HG02642 (cell line): ENCODE results near the gene GET4.
"Not testable (repeated sequence)": the region's sequence is repeated elsewhere in the genome, so short reads cannot be mapped to it uniquely, and the experiment has no call there.

Source experiments
- ATAC-seq: cut with Tn5 transposase; IDR thresholded peaks from one replicate; pipeline ENCODE4 v1.9.1; 2021; ENCODE audit warnings: mild to moderate bottlenecking; ENCODE audit not compliant: unreplicated experiment, poor library complexity

Gene GET4

DNA sequence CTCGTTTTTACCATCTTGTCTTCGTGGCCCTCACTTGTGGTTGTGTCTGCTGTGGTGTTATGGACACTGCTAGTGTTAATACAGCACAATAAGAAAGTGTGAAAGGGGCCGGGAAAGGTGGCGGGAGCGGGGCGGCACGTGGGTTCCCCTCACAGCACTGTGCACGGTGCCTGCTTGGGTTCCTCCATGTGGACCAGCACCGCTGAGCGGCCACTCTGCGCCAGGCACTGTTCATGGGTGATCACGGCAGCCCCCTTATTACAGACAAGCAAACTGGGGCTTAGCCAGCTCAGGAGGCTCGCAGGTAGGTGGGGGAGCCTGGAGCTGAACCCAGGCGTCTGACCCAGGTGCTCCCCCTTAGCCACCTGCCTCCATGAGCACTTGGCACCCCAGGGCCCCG, 31.8 kb upstream of the GET4 start:
- ATAC-seq, result no peak

DNA sequence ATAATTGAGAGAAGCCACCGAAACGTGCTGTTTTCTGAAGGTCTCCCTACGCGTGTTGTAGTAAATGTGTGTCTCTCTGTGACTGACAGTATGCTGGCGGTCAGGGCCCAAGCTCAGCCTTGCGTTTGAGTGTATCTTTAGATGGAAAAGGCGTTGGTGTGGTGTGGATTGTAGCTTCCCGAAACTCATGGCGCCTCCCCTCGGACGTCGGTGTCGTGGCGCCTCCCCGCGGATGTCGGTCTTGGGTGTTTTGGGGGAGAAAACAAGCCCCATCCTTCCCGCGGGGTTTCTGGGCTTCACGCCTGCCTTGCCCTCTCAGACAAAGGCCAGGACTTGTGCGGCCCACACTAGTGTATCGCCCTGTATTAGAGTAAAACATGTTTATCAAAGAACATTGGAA, 31.3 kb upstream of the GET4 start:
- no peak for ATAC-seq

DNA sequence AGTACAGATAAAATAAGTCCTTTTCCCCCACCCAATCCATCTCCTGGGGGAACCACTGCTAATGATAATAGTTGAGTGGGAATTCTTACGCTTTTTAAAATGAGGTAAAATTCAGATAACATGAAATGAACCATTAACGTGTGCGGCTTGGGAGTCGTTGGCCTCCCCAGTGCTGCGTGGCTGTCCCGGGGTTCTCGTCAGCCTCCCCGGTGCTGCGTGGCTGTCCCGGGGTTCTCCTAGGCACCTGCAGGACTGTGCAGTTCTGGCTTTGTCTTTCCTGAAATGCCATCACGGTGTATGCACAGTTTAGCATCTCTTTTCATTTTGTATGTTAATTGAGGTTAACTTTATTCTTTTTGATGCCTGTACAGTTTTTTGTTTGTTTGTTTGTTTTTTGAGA, 30.6 kb upstream of the GET4 start:
- ATAC-seq, result no peak

DNA sequence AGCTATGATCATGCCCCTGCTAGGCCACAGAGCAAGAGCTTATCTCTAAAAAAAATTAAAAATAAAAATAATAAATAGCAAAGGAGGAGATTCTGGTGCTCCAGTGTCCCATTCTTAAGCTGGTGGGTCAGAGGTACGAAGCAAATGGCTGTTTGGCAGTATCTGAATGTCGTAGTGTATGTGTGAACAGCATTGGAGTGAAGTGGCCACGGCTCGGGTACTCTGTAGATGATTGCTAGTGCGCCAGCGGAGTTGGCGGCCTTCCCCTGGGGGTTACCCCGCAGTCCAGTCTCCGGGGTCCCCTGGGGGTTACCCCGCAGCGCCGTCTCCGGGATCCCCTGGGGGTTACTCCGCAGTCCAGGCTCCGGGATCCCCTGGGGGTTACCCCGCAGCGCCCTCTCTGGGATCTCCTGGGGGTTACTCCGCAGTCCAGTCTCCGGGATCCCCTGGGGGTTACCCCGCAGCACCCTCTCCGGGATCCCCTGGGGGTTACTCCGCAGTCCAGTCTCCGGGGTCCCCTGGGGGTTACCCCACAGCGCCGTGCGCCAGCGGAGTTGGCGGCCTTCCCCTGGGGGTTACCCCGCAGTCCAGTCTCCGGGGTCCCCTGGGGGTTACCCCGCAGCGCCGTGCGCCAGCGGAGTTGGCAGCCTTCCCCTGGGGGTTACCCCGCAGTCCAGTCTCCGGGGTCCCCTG, 29.2 kb upstream of the GET4 start:
- ATAC-seq, result not testable (repeated sequence)

DNA sequence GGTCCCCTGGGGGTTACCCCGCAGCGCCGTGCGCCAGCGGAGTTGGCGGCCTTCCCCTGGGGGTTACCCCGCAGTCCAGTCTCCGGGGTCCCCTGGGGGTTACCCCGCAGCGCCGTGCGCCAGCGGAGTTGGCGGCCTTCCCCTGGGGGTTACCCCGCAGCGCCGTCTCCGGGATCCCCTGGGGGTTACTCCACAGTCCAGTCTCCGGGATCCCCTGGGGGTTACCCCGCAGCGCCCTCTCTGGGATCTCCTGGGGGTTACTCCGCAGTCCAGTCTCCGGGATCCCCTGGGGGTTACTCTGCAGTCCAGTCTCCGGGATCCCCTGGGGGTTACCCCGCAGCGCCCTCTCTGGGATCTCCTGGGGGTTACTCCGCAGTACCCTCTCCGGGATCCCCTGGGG, 28.6 kb upstream of the GET4 start:
- ATAC-seq, result not testable (repeated sequence)

DNA sequence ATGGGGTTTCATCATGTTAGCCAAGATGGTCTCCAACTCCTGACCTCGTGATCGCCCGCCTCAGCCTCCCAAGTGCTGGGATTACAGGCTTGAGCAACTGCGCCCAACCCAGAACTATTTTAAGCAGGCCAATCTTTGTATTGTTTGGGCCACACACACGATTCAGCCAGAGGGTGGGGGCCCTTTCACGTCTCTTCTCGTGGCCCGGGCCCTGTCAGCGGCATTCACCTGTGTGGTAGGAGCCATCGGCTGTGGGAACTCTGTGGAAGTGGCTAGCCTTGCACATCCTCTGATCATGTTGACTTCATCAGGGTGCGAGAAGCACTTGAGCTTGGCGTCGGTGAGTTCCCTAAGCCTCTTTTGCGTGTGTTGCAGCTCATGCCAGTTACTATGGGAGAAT, 27.2 kb upstream of the GET4 start:
- ATAC-seq, result no peak

DNA sequence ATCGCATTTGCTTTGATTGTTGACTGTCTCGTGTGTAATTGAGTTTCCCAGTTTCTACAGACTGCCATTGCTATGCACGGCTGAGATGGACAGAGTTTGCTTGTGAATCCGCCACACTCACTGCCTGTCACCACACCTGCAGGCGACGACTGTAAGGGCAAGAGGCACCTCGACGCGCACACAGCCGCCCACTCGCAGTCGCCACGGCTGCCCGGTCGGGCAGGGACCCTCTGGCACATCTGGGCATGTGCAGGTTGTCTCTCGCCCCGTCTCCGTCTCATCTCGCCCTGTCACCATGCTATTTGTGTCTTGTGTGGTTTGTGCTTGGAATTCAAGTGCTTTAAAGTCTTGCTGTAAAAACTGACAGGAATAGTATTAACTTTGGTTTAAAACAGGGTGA, 26.6 kb upstream of the GET4 start:
- no peak for ATAC-seq

DNA sequence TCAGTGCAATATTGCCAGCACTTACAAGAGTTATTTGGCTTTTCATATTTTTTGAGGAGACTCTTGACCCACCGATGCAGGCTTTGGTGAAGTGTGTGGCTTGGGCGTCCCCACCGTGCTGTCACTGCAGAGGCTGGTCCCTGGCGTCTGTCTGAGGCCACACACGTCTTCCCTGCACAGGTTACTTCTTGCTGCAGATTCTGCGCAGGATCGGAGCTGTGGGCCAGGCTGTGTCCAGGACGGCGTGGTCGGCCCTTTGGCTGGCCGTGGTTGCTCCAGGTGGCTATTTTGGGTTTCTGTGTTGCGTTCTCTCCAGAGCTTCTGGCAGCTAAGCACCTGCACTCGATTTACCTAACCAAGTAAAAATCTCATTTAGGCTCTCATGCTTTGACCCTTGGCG, 25.1 kb upstream of the GET4 start:
- no peak for ATAC-seq

DNA sequence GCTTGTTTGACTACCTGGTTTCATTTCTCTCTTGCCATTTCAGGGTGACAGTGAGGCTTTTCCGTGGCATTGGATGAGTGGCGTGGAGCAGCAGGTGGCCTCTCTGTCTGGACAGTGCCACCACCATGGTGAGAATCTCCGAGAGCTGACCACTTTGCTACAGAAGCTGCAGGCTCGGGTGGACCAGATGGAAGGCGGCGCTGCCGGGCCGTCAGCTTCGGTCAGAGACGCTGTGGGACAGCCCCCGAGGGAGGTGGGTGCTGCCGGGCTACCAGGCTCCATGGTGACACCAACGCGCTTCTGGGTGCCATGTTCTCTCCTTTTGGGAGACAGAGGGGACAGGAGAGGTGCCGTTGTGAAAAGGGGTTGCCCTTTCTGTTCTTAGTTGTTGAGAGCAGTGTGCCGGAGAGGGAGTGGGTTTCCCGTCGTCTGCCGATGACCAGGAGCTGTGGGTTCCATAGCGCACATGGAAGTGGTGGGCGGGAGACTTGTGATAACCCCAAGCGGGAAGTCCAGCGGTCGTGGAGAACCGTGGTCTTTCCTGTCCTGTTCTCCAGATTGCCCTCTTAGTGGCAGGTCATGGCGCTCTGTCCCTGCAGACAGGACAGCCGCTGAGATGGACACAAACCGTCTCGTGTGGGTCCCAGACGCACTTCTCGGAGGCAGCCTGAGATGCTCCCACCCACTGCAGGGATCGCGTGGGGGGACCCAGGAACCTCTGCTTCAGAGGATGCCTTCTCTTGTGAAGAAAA, 22.8 kb upstream of the GET4 start:
- ATAC-seq, result no peak

DNA sequence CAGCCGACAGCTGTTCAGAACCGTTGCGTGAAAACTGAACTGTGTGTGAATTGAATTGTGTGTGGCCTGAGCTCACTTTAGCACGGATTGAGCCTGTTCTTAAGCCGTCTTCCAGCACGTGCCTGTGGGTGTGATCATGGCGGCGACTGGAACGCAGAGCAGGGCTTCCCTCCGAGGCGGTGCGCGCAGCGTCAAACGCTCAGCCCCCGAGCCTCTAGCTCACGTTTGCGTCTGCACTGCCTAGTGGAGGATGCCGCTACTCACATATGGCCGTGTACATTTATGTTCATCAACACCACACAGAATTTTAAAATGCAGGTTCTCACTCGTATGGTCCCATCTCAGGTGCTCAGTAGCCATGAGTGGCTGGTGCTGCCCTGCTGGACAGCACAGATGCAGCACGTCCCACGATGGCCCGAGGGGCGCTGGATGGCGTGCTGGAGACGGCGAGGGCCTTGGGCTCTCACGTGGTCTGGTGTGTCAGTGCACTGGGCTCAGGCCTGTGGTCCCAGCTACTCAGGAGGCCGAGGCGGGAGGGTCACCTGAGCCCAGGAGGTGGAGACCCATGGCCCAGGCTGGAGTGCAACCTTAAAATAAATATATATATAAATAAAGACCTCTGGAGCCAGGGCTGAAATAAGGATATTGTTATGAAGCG, 22.1 kb upstream of the GET4 start:
- no peak for ATAC-seq

DNA sequence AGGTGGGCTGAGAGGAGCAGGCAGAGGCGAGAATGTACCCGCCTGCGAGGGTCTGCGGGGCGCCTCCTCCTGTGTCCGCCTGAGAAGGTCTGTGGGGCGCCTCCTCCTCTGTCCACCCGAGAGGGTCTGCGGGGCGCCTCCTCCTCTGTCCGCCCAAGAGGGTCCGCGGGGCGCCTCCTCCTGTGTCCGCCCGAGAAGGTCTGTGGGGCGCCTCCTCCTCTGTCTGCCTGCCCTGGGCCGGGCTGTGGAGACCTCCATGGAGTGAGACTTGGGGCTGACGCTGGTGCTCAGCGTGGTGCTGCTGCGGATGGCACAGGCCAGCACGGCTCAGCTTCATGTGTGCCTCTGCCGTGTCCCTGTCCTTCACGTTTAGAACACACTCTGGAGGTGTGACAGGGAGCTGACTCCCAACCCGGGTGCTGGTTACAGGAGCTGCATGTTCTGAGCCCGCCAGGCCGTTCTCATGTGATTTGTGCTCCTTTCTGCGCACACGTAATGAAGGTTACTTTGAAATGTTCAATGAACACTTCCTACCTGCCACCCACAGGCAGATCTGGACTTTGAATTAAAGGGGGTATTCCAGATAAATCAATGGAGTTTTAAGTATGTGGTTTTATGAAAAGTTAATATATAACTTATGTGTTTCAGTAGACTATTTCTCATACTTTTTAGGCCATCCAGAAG, 20.5 kb upstream of the GET4 start:
- ATAC-seq, result no peak

DNA sequence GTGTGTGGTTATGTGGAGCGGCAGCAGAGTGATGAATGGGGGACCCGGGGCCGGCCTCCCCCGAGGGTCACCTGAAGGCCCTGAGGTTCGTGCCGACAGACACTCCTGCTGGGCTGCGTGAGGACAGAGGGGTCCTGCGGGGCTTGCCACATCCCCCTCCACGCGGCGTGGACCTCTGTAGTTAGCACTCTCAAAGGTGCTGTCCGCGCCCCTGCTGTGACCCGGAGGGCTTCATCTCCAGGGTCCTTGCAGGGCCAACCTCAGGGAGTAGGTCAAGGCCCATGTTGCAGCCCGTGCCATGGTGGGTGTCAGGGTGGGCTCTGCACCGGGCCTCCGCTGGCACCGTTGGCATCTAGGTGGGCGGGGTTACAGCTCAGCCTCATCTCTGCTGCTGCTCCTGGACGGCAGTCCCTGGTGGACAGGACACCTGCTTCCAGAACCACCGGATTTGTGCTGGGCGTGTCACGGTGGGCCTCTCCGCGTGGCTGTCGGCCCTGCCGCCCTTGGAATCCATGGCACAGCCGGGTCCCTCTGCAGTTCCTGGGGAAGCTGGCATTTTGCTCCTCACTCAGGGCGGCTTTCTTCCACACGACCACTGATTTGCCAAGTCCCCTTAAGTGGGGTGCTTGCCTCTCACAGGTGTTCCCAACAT, 19.8 kb upstream of the GET4 start:
- ATAC-seq, result no peak

DNA sequence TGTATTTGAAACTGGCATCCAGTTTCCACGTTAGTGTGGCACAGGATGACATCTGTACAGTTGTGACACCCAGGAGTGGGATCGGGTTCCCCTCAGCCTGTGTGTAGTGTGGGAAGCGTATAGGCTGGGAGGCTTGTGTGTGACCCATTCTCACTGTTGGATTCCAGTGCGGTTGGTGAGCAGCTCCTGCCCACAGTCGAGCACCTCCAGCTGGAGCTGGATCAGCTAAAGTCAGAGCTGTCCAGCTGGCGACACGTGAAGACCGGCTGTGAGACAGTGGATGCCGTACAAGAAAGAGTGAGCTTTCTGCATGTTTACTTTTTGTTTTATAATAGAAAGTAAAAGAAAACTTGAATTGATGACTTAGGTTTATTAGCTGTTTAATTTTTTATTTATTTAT, 18.7 kb upstream of the GET4 start:
- ATAC-seq, result no peak

DNA sequence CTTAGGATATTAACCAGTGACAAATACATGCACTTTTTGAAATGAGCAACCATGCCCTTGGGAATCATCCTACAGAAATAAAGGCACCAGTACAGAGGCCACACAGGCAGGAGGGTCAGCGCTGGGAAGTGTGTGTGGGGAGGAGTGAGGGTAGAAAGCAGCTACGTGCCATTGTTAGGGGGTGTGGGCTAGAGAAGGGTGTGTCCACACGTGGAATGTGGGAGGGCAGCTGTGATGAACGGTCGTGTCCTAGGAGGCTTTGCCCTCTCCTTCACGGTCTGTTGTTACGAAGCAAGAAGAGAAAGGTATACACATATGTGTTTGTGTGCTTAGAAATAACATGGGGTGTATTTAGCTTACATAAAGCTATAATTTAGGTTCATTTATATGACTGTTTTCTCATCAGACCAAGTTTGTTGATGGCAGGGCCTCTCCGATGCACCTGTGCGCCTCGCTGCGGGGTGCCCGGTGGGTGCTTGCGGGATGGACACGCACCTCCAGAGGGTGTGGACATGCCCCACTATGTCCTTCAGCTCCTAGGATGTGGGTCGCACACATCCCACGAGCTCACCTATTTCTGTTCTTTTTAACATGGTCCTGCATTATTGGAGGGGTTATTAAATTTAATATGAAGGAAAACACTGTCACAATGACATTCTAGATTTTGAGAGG, 16.9 kb upstream of the GET4 start:
- no peak for ATAC-seq

DNA sequence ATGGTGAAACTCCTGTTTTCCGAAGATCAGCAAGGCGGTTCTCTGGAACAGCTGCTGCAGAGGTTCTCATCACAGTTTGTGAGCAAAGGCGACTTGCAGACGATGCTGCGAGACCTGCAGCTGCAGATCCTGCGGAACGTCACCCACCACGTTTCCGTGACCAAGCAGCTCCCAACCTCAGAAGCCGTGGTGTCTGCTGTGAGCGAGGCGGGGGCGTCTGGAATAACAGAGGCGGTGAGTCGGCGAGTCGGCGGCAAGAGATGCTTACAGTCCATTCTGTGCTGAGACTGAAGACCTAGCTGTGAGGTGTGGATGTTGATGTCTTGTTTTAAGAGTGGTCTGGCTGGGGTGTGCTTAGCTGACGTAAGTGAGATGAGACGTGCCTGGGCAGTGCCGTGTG, 16.2 kb upstream of the GET4 start:
- no peak for ATAC-seq

DNA sequence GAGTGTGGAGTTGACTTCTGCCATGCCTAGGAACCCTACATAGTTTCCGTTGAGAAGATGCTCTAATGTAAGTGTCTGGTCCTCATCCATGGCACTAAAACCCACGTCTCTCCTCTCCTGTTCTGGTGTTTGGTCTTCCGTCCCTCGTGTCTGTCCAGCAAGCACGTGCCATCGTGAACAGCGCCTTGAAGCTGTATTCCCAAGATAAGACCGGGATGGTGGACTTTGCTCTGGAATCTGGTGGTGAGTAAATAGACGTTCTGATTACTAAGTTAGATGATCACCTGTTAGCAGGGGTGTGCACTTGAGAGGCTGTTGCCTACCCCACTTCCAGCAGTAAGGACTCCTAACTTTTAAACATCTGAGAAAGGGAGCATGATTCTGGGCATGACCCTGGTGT, 15.1 kb upstream of the GET4 start:
- no peak for ATAC-seq

DNA sequence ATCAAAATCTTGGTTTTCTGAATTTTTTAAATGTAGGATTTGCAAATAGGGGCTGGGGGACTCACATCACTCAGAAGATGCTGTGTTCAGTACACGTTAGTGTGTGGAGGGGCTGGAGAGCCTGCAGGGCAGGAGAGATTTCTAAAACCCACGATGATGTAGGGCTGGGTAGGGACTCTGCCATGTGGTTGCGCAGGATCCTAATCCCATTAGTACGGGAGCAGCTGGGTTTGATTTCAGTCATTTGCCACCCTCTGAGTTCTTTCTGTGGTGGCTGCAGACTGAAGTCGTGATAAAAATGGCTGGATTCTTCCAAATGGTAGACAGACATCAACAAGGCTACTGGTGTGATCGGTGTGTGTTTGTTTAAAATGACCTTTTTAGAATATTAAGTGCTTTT, 14.2 kb upstream of the GET4 start:
- ATAC-seq, result no peak

DNA sequence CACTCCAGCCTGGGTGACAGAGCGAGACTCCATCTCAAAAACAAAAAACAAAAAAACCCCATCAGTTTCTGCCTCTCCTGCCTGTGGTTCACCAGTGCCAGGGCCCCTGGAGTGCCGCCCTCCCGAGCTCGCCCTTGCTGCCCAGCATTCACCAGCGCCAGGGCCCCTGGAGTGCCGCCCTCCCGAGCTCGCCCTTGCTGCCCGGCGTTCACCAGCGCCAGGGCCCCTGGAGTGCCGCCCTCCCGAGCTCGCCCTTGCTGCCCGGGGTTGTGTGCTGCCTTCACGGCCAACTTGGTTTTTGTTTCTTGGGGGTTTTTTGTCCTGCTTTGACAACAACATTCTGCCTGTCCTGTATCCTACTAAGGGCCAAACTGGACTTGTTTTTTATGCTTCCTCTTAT, 13.2 kb upstream of the GET4 start:
- no peak for ATAC-seq

DNA sequence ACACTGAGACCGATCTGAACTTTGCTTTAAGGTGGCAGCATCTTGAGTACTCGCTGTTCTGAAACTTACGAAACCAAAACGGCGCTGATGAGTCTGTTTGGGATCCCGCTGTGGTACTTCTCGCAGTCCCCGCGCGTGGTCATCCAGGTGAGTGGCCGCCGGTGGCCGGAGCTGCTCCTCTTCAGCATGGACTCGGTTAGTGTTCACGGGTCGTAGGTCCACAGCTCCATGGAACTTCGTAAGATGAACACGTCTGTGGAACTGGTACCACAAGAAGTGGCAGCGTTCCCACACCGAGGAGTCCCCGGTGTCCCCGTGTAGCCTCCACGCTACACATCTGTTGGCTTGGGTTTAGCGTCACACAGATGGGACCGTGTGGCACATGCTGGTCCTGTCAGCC, 10.4 kb upstream of the GET4 start:
- ATAC-seq, result no peak

DNA sequence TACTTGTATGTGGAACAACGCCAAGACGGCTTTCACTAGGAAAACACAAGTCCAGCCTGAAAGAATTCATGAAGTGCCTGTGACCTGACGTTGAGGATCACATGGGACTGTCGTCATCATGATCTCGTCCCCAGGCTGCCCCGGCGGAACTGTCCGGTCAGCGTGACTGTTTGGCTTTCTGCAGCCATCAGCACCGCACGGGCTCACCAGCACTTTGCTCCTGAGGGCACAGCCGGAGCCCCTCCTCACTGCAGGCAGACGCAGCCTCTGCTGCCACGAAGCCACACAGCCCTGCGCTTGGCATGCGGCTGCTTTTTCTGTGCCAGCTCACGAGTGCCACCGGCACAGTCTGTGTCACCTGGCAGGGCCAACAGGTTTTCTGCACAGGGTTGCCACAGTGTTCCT, 9.4 kb upstream of the GET4 start:
- no peak for ATAC-seq
